ENCODE results near the gene MMP11.

DNA sequence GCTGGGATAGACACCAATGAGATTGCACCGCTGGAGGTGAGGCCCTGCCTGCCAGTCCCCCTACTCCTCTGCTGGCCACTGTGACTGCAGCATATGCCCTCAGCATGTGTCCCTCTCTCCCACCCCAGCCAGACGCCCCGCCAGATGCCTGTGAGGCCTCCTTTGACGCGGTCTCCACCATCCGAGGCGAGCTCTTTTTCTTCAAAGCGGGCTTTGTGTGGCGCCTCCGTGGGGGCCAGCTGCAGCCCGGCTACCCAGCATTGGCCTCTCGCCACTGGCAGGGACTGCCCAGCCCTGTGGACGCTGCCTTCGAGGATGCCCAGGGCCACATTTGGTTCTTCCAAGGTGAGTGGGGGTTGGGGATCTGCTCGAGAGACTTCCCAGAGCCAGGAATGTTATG, 8.4 kb downstream of the MMP11 start:
- TF ChIP-seq, protein P1, sequence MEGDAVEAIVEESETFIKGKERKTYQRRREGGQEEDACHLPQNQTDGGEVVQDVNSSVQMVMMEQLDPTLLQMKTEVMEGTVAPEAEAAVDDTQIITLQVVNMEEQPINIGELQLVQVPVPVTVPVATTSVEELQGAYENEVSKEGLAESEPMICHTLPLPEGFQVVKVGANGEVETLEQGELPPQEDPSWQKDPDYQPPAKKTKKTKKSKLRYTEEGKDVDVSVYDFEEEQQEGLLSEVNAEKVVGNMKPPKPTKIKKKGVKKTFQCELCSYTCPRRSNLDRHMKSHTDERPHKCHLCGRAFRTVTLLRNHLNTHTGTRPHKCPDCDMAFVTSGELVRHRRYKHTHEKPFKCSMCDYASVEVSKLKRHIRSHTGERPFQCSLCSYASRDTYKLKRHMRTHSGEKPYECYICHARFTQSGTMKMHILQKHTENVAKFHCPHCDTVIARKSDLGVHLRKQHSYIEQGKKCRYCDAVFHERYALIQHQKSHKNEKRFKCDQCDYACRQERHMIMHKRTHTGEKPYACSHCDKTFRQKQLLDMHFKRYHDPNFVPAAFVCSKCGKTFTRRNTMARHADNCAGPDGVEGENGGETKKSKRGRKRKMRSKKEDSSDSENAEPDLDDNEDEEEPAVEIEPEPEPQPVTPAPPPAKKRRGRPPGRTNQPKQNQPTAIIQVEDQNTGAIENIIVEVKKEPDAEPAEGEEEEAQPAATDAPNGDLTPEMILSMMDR (conservative IDR thresholded peaks at IDR 0.05; ENCODE audit: low read depth in 2 of 2), result no peak
- TF ChIP-seq ZNF331 (CRISPR knock-in tag; IDR thresholded peaks at IDR 0.05; ENCODE audit: low read depth) (no peak), EZH2 (IDR thresholded peaks at IDR 0.05; ENCODE audit: low read depth, unreplicated experiment) (no peak), CREB1 (CRISPR knock-in tag; IDR thresholded peaks at IDR 0.05; ENCODE audit: low read depth) (no peak), POLR2AphosphoS5 (IDR thresholded peaks at IDR 0.05; ENCODE audit: low read depth) (no peak), EZH2phosphoT487 (IDR thresholded peaks at IDR 0.05; ENCODE audit: unreplicated experiment) (no peak), JUNB (IDR thresholded peaks at IDR 0.05; ENCODE audit: unreplicated experiment) (no peak), STAT1 (IDR thresholded peaks at IDR 0.05; ENCODE audit: unreplicated experiment) (no peak), NANOG (IDR thresholded peaks at IDR 0.05; ENCODE audit: borderline replicate concordance) (no peak)
- TF ChIP-seq, protein P2, sequence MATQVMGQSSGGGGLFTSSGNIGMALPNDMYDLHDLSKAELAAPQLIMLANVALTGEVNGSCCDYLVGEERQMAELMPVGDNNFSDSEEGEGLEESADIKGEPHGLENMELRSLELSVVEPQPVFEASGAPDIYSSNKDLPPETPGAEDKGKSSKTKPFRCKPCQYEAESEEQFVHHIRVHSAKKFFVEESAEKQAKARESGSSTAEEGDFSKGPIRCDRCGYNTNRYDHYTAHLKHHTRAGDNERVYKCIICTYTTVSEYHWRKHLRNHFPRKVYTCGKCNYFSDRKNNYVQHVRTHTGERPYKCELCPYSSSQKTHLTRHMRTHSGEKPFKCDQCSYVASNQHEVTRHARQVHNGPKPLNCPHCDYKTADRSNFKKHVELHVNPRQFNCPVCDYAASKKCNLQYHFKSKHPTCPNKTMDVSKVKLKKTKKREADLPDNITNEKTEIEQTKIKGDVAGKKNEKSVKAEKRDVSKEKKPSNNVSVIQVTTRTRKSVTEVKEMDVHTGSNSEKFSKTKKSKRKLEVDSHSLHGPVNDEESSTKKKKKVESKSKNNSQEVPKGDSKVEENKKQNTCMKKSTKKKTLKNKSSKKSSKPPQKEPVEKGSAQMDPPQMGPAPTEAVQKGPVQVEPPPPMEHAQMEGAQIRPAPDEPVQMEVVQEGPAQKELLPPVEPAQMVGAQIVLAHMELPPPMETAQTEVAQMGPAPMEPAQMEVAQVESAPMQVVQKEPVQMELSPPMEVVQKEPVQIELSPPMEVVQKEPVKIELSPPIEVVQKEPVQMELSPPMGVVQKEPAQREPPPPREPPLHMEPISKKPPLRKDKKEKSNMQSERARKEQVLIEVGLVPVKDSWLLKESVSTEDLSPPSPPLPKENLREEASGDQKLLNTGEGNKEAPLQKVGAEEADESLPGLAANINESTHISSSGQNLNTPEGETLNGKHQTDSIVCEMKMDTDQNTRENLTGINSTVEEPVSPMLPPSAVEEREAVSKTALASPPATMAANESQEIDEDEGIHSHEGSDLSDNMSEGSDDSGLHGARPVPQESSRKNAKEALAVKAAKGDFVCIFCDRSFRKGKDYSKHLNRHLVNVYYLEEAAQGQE (IDR thresholded peaks at IDR 0.05; ENCODE audit: unreplicated experiment), result no peak
- TF ChIP-seq, protein P3, sequence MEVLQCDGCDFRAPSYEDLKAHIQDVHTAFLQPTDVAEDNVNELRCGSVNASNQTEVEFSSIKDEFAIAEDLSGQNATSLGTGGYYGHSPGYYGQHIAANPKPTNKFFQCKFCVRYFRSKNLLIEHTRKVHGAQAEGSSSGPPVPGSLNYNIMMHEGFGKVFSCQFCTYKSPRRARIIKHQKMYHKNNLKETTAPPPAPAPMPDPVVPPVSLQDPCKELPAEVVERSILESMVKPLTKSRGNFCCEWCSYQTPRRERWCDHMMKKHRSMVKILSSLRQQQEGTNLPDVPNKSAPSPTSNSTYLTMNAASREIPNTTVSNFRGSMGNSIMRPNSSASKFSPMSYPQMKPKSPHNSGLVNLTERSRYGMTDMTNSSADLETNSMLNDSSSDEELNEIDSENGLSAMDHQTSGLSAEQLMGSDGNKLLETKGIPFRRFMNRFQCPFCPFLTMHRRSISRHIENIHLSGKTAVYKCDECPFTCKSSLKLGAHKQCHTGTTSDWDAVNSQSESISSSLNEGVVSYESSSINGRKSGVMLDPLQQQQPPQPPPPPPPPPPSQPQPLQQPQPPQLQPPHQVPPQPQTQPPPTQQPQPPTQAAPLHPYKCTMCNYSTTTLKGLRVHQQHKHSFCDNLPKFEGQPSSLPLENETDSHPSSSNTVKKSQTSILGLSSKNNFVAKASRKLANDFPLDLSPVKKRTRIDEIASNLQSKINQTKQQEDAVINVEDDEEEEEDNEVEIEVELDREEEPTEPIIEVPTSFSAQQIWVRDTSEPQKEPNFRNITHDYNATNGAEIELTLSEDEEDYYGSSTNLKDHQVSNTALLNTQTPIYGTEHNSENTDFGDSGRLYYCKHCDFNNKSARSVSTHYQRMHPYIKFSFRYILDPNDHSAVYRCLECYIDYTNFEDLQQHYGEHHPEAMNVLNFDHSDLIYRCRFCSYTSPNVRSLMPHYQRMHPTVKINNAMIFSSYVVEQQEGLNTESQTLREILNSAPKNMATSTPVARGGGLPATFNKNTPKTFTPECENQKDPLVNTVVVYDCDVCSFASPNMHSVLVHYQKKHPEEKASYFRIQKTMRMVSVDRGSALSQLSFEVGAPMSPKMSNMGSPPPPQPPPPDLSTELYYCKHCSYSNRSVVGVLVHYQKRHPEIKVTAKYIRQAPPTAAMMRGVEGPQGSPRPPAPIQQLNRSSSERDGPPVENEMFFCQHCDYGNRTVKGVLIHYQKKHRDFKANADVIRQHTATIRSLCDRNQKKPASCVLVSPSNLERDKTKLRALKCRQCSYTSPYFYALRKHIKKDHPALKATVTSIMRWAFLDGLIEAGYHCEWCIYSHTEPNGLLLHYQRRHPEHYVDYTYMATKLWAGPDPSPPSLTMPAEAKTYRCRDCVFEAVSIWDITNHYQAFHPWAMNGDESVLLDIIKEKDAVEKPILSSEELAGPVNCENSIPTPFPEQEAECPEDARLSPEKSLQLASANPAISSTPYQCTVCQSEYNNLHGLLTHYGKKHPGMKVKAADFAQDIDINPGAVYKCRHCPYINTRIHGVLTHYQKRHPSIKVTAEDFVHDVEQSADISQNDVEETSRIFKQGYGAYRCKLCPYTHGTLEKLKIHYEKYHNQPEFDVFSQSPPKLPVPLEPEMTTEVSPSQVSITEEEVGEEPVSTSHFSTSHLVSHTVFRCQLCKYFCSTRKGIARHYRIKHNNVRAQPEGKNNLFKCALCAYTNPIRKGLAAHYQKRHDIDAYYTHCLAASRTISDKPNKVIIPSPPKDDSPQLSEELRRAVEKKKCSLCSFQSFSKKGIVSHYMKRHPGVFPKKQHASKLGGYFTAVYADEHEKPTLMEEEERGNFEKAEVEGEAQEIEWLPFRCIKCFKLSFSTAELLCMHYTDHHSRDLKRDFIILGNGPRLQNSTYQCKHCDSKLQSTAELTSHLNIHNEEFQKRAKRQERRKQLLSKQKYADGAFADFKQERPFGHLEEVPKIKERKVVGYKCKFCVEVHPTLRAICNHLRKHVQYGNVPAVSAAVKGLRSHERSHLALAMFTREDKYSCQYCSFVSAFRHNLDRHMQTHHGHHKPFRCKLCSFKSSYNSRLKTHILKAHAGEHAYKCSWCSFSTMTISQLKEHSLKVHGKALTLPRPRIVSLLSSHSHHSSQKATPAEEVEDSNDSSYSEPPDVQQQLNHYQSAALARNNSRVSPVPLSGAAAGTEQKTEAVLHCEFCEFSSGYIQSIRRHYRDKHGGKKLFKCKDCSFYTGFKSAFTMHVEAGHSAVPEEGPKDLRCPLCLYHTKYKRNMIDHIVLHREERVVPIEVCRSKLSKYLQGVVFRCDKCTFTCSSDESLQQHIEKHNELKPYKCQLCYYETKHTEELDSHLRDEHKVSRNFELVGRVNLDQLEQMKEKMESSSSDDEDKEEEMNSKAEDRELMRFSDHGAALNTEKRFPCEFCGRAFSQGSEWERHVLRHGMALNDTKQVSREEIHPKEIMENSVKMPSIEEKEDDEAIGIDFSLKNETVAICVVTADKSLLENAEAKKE (CRISPR knock-in tag; IDR thresholded peaks at IDR 0.05), result no peak
